Muscle of leg (tissue), 11 donors: ENCODE measurements around the gene DNAJC15. TPM values are rescaled to one million over a fixed set of nuclear protein-coding genes. Genes with fewer than 3 reads are reported as not detected.
"Not testable (repeated sequence)": the region's sequence is repeated elsewhere in the genome, so short reads cannot be mapped to it uniquely, and the experiment has no call there.

Source experiments
- DNase-seq: peaks from one replicate; pipeline ENCODE4 v3.0.0; 2013
- H3K27ac ChIP-seq: one replicate; pipeline ENCODE4 v1.5.1; 2013; ENCODE audit warnings: mild to moderate bottlenecking, low read length, control low read depth
- H3K27me3 ChIP-seq: one replicate; pipeline ENCODE4 v1.6.1; 2013; ENCODE audit warnings: low read length; ENCODE audit not compliant: control insufficient read depth, insufficient read depth
- H3K36me3 ChIP-seq: one replicate; pipeline ENCODE4 v1.6.1; 2013; ENCODE audit warnings: low read length; ENCODE audit not compliant: control insufficient read depth, insufficient read depth
- H3K4me1 ChIP-seq: one replicate; pipeline ENCODE4 v1.6.1; 2013; ENCODE audit warnings: low read length; ENCODE audit not compliant: control insufficient read depth, insufficient read depth
- H3K4me3 ChIP-seq: one replicate; pipeline ENCODE4 v1.5.1; 2013; ENCODE audit warnings: low read length, control low read depth
- H3K9me3 ChIP-seq: replicated peaks from 2 replicates; pipeline ENCODE4 v1.6.1; 2013; ENCODE audit warnings: low read depth, low read length; ENCODE audit not compliant: control insufficient read depth
- whole genome bisulfite sequencing: methylation state at CpG from one replicate; pipeline ENCODE4 v1.1.5; 2013; ENCODE audit warnings: missing lambda C conversion rate; ENCODE audit not compliant: insufficient coverage; 5-methylcytosine and 5-hydroxymethylcytosine counted together
- polyA plus RNA-seq, 8 donors: library from polyadenylated mRNA; unstranded; fragments of 120-200 nt; gene quantifications; one replicate each; pipeline versions ENCODE4 v1.2.1 to v1.2.3, GENCODE V29; 2013; ENCODE audit warnings: inconsistent platforms in 1 of 8, low replicate concordance in 1 of 8; ENCODE audit not compliant: insufficient read length in 8 of 8, insufficient read depth in 1 of 8
- total RNA-seq: library from RNA; stranded (reverse); fragments of 120-200 nt; gene quantifications from one replicate; pipeline ENCODE4 v1.2.4, GENCODE V29; 2013

Gene DNAJC15
- total and polyA plus RNA-seq, 9 donors = 14.4 to 23.7 (median 20.2) TPM

- Histone ChIP-seq H3K36me3 (no peaks in the 10 kb centered on the region), H3K27ac (peak overlapping the region; percentile 47), H3K4me1 (peaks cover 7% of the 10 kb centered on the region), H3K4me3 (no peak overlapping the region), H3K27me3 (no peaks in the 10 kb centered on the region), H3K9me3 (no peaks in the 10 kb centered on the region)
- no peak for DNase-seq
- WGBS = 100% methylated on average over 1 of the region's 6 CpGs
Observed at GRCh38 chr13:43058831-43059230, 35.4 kb downstream of the DNAJC15 start.

- H3K36me3 ChIP-seq, H3K27me3 ChIP-seq, H3K27ac ChIP-seq, DNase-seq, H3K4me1 ChIP-seq, H3K4me3 ChIP-seq, H3K9me3 ChIP-seq: not testable (repeated sequence)
- 100% methylated on average over 3 of the region's 7 CpGs for WGBS
Observed at GRCh38 chr13:43059779-43060178, 36.4 kb downstream of the DNAJC15 start.

GRCh38 chr13:43060806-43061205 is 37.4 kb downstream of the DNAJC15 start:
- H3K27ac ChIP-seq, H3K4me1 ChIP-seq, H3K4me3 ChIP-seq, H3K9me3 ChIP-seq, H3K27me3 ChIP-seq, H3K36me3 ChIP-seq, DNase-seq: not testable (repeated sequence)
- 51% methylated on average over 3 of the region's 4 CpGs for WGBS

- H3K4me1 ChIP-seq = peaks cover 7% of the 10 kb centered on the region
- no peak for DNase-seq
- no peaks in the 10 kb centered on the region for H3K9me3 ChIP-seq
- peaks cover 3% of the 10 kb centered on the region for H3K36me3 ChIP-seq
- no peaks in the 10 kb centered on the region for H3K27me3 ChIP-seq
- no peak overlapping the region for H3K4me3 ChIP-seq
- no CpG with 5 or more reads among the region's 5 CpGs for WGBS
- H3K27ac ChIP-seq = no peak overlapping the region
Observed at GRCh38 chr13:43061496-43062280, 38.3 kb downstream of the DNAJC15 start.

- H3K4me1 ChIP-seq = no peaks in the 10 kb centered on the region
- no CpG with 5 or more reads among the region's 1 CpG for WGBS
- no peaks in the 10 kb centered on the region for H3K27me3 ChIP-seq
- no peaks in the 10 kb centered on the region for H3K9me3 ChIP-seq
- H3K4me3 ChIP-seq = no peak overlapping the region
- DNase-seq = no peak
- no peak overlapping the region for H3K27ac ChIP-seq
- peaks cover 9% of the 10 kb centered on the region for H3K36me3 ChIP-seq
Observed at GRCh38 chr13:43071824-43072223, 48.4 kb downstream of the DNAJC15 start.

- Histone ChIP-seq H3K4me3 (no peak overlapping the region), H3K9me3 (no peaks in the 10 kb centered on the region), H3K4me1 (peaks cover 4% of the 10 kb centered on the region), H3K36me3 (peaks cover 9% of the 10 kb centered on the region), H3K27ac (no peak overlapping the region), H3K27me3 (no peaks in the 10 kb centered on the region)
- WGBS = no CpG with 5 or more reads among the region's 5 CpGs
- DNase-seq = peak; percentile 27
Observed at GRCh38 chr13:43072394-43072793, 49.0 kb downstream of the DNAJC15 start.

- H3K36me3 ChIP-seq = peaks cover 4% of the 10 kb centered on the region
- H3K4me1 ChIP-seq = peaks cover 6% of the 10 kb centered on the region
- DNase-seq = no peak
- no CpG with 5 or more reads among the region's 3 CpGs for WGBS
- no peak overlapping the region for H3K27ac ChIP-seq
- H3K27me3 ChIP-seq = no peaks in the 10 kb centered on the region
- H3K9me3 ChIP-seq = no peaks in the 10 kb centered on the region
- no peak overlapping the region for H3K4me3 ChIP-seq
Observed at GRCh38 chr13:43074824-43075510, 51.6 kb downstream of the DNAJC15 start.

- H3K27ac ChIP-seq, DNase-seq, H3K9me3 ChIP-seq, H3K36me3 ChIP-seq, H3K4me3 ChIP-seq, H3K4me1 ChIP-seq, H3K27me3 ChIP-seq: not testable (repeated sequence)
- 40% methylated on average over 1 of the region's 3 CpGs for whole genome bisulfite sequencing
Observed at GRCh38 chr13:43075511-43075902, 52.1 kb downstream of the DNAJC15 start.

GRCh38 chr13:43077046-43077445 is 53.7 kb downstream of the DNAJC15 start:
- peak; percentile 71 for DNase-seq
- no peak overlapping the region for H3K4me3 ChIP-seq
- no CpG with 5 or more reads among the region's 1 CpG for WGBS
- peak overlapping the region; percentile 29 for H3K27ac ChIP-seq
- H3K36me3 ChIP-seq = peaks cover 2% of the 10 kb centered on the region
- H3K4me1 ChIP-seq = peaks cover 6% of the 10 kb centered on the region
- H3K27me3 ChIP-seq = no peaks in the 10 kb centered on the region
- H3K9me3 ChIP-seq = no peaks in the 10 kb centered on the region

GRCh38 chr13:43077461-43077860 is 54.1 kb downstream of the DNAJC15 start:
- H3K36me3 ChIP-seq = peaks cover 2% of the 10 kb centered on the region
- no CpG with 5 or more reads among the region's 1 CpG for WGBS
- no peak for DNase-seq
- no peaks in the 10 kb centered on the region for H3K27me3 ChIP-seq
- no peaks in the 10 kb centered on the region for H3K9me3 ChIP-seq
- peaks cover 6% of the 10 kb centered on the region for H3K4me1 ChIP-seq
- H3K4me3 ChIP-seq = no peak overlapping the region
- peak overlapping the region; percentile 29 for H3K27ac ChIP-seq
